Adrenal gland (tissue), 12 donors: ENCODE data around the gene L3MBTL2. TPM values are rescaled to one million over a fixed set of nuclear protein-coding genes. Genes with fewer than 3 reads are reported as not detected.

ENCODE experiments used
- DNase-seq, 7 donors: peaks; one replicate each; pipeline ENCODE4 v3.0.0-alpha.2; 2019 to 2020
- H3K27ac ChIP-seq, 5 donors: fragments of 200-600 bp; sonication (generic) in 4 of 5; 1 replicate in 3 of 5; 2 replicates in 2 of 5; pipeline versions ENCODE4 v1.5.1 to v1.8.0; 2016 to 2020; ENCODE audit warnings: mild to moderate bottlenecking in 1 of 5
- H3K27me3 ChIP-seq: fragments of 200-600 bp; 2 replicates; pipeline ENCODE4 v1.8.0; 2021
- H3K36me3 ChIP-seq, 2 donors: fragments of 200-600 bp; replicated peaks in 1 of 2; 1 replicate in 1 of 2; 2 replicates in 1 of 2; pipeline versions ENCODE4 v1.5.1 to v1.8.0; 2018 to 2022
- H3K4me1 ChIP-seq, 2 donors: fragments of 200-600 bp; replicated peaks in 1 of 2; 1 replicate in 1 of 2; 2 replicates in 1 of 2; pipeline versions ENCODE4 v1.5.1 to v1.8.0; 2018 to 2021
- H3K4me3 ChIP-seq, 4 donors: fragments of 200-600 bp; sonication (generic) in 3 of 4; one replicate each; pipeline ENCODE4 v1.5.1; 2016 to 2018
- H3K9me3 ChIP-seq, 3 donors: fragments of 200-600 bp; sonication (generic) in 1 of 3; replicated peaks in 1 of 3; 1 replicate in 2 of 3; 2 replicates in 1 of 3; pipeline versions ENCODE4 v1.5.1 to v1.8.0; 2016 to 2021
- CTCF ChIP-seq, 6 experiments: fragments of 450-650 bp in 4 of 6; fragments of 200-600 bp in 2 of 6; sonication (generic) in 1 of 6; IDR thresholded peaks; 1 replicate in 5 of 6; 2 replicates in 1 of 6; pipeline versions ENCODE4 v1.5.1 to v1.8.0; 2016 to 2021; ENCODE audit warnings: antibody characterized with exemption in 6 of 6, mild to moderate bottlenecking in 2 of 6, moderate library complexity in 1 of 6
- POLR2A ChIP-seq, 2 donors: fragments of 450-650 bp; IDR thresholded peaks; one replicate each; pipeline ENCODE4 v1.6.1; 2017; ENCODE audit warnings: antibody characterized with exemption in 2 of 2, mild to moderate bottlenecking in 2 of 2, moderate library complexity in 1 of 2
- WGBS, 4 donors: extraction: QIAGEN DNeasy Blood & Tissue Kit in 2 of 4; methylation state at CpG; one replicate each; pipeline versions ENCODE4 v1.1.5 to v1.1.7; 2013 to 2017; 5-methylcytosine and 5-hydroxymethylcytosine counted together
- intact Hi-C, 2 donors: fragments of 100-400 bp; cut with DNase I; formaldehyde crosslinking; loops; one replicate each; pipeline versions ENCODE4 v1.14.1 to v1.15.0; 2022 to 2023
- polyA plus RNA-seq, 3 donors: library from polyadenylated mRNA; stranded (reverse); fragments of 200-250 nt in 2 of 3; fragments of 350-450 nt in 1 of 3; fragmentation: Illumina TruSeq in 1 of 3; extraction: RNeasy Lipid Tissue Mini Kit (QIAGEN cat#74804) in 1 of 3; gene quantifications; one replicate each; pipeline ENCODE4 v1.2.3, GENCODE V29; 2013 to 2014
- total RNA-seq, 9 donors: library from RNA; depleted of rRNA in 4 of 9; stranded (reverse); fragments of >200 nt in 4 of 9; fragments of 120-200 nt in 1 of 9; fragmentation: NEBNext Ultra II Directional in 1 of 9; extraction: Animal tissue kit (Norgen Biotek cat#: 25700) in 1 of 9; gene quantifications; one replicate each; pipeline versions ENCODE4 v1.1.0 to v1.2.4, GENCODE V29; 2013 to 2023
- donor health status: healthy with polysubstance abuse.
- donor health status: Bipolar disorder and iron deficiency.
- donor health status: DM: yes; HTN: yes; CAD: no.
- donor health status: DM: no; HTN: no; CAD: no.
- donor health status: DM: no; HTN: no; CAD: no.
- donor health status: DM: yes; HTN: yes; CAD: no.

L3MBTL2 gene
- total and polyA plus RNA-seq, 12 donors = 16.1 to 31.9 (median 22.9) TPM

GRCh38 chr22:41238570-41239442, 33.7 kb downstream of the L3MBTL2 start:
- intact Hi-C loops = no loop called here

GRCh38 chr22:41239443-41240128, 34.5 kb downstream of the L3MBTL2 start:
- Histone ChIP-seq H3K36me3 (no peaks in the 10 kb centered on the region), H3K4me1 (peaks cover 18 to 19% of the 10 kb centered on the region in 2 donors), H3K27ac (no peak overlapping the region), H3K9me3 (no peaks in the 10 kb centered on the region), H3K4me3 (no peak overlapping the region), H3K27me3 (no peaks in the 10 kb centered on the region)
- DNase-seq = no peak
- TF ChIP-seq POLR2A (IDR thresholded peaks at IDR 0.05) (no peak), CTCF (IDR thresholded peaks at IDR 0.05) (no peak)
- 77 to 91% (median 83%) methylated on average over 13 to 16 of the region's 16 CpGs for WGBS, 4 donors
- intact Hi-C loops = no loop called here

More at GRCh38 chr22:41238570-41239442, 33.7 kb downstream of the L3MBTL2 start:
- Histone ChIP-seq H3K4me3 (no peak overlapping the region), H3K4me1 (peaks cover 19 to 20% of the 10 kb centered on the region in 2 donors), H3K27me3 (no peaks in the 10 kb centered on the region), H3K36me3 (no peaks in the 10 kb centered on the region), H3K9me3 (no peaks in the 10 kb centered on the region), H3K27ac (no peak overlapping the region)
- DNase-seq = peak in 1 of 7 donors; percentile 12
- 92 to 96% (median 94%) methylated on average over 12 to 32 of the region's 32 CpGs for WGBS, 4 donors
- TF ChIP-seq CTCF (IDR thresholded peaks at IDR 0.05) (no peak), POLR2A (IDR thresholded peaks at IDR 0.05) (no peak)

GRCh38 chr22:41240377-41241132, 35.4 kb downstream of the L3MBTL2 start, which contains the start of gene CHADL:
TSS of gene CHADL (minus strand) at chr22:41240931. CDS start at chr22:41240881, 50 bp downstream.
- H3K4me3 ChIP-seq = no peak within 1 kb of the TSS
- intact Hi-C loops = no loop called here
- 67 to 87% (median 75%) methylated on average over 4 to 24 of the region's 24 CpGs for WGBS, 4 donors

More at GRCh38 chr22:41240377-41241132, 35.4 kb downstream of the L3MBTL2 start, which contains the start of gene CHADL:
- TF ChIP-seq POLR2A (IDR thresholded peaks at IDR 0.05) (no peak), CTCF (IDR thresholded peaks at IDR 0.05) (no peak)
- Histone ChIP-seq H3K36me3 (peaks cover 0 to 1% of the 10 kb centered on the region in 2 donors), H3K27ac (peak within 1 kb of the TSS in 1 of 5 donors; percentile 24), H3K4me1 (peaks cover 8 to 13% of the 10 kb centered on the region in 2 donors), H3K27me3 (no peaks in the 10 kb centered on the region), H3K9me3 (no peaks in the 10 kb centered on the region)
- DNase-seq = peak in 1 of 7 donors; percentile 72
